ACHN (cell line): ENCODE results near the gene PIGP.
"Not testable (repeated sequence)": the region's sequence is repeated elsewhere in the genome, so short reads cannot be mapped to it uniquely, and the experiment has no call there.

Experiments used
- DNase-seq: peaks from one replicate; pipeline ENCODE4 v3.0.0-alpha.2; 2015
- in situ Hi-C: cut with HindIII; loops from 2 replicates; pipeline ENCODE4 v1.10.0; 2017; ENCODE audit warnings: low sequenced_read_pairs, low pct_ligation_motif_present, low pct_unique_long_range_greater_than_20kb

PIGP gene

DNA sequence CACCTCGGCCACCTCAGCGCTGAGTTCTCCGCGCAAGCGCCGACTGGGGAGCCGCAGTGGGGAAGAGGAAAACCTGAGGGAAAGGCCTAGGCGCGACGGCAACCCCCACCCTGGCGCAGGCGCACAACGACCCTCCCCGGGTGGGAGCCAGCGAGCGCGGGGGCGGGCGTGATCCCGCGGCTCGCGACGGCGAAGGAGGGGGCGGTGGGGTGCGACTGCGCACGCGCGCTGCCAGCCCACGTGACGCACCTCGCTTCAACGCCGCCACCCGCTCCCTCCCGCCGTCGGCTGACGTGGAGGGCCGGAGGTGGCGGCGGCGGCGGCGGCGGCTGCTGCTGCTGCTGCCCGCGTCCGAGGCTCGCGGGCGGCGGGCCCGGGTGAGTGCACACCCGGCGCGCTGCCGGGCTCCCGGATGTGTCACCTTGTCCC lies at the start of gene PIGP, which contains the start of gene TTC3:
TSS of gene PIGP (minus strand) at position 84 of the 429 bp plus-strand sequence. CDS start 556 bp downstream, outside the sequence.
TSS of gene TTC3 (plus strand) at position 267 of the 429 bp plus-strand sequence. CDS start 14,004 bp downstream, outside the sequence.
- in situ Hi-C loops: no loop called here
- peak; percentile 90 for DNase-seq

DNA sequence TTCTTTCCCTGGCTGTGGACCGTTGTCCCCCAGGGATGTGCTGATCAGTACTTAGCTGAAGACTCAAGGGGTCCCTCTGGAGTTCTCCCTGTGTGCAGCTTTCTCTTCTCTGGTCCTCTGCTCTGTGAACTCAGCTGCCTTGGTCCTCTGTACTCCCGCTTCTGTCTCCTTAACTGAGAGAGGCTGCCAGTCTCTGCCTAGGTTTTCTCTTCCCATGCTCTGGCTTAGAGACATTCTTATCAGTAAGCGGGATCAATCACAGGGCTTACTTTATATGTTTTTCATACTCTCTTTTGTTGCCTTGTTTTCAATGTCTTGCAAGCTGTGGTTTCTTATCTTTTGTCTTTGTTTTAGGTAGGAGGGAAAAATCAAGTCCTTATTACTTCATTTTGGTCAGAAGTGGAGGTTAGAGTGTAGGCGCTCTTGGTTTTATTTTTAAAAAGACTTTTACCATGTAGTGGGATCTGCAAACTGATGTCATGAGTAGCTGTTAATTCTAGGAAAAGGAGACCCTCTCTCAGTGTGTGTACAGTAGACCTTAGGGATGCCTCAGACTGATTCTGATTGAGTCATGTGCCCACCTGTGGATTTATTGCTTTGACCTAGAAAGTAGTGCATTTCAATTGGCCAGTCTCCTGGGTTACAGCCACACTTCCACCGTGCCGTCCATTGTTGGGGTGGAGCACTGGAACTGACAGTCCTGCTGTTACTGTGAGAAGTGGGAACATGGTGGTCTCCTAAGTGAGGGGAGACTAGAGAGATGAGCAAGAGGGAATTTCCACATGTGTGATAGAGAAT lies 46.7 kb upstream of the PIGP start:
- in situ Hi-C loops: no loop called here
- DNase-seq: no peak

DNA sequence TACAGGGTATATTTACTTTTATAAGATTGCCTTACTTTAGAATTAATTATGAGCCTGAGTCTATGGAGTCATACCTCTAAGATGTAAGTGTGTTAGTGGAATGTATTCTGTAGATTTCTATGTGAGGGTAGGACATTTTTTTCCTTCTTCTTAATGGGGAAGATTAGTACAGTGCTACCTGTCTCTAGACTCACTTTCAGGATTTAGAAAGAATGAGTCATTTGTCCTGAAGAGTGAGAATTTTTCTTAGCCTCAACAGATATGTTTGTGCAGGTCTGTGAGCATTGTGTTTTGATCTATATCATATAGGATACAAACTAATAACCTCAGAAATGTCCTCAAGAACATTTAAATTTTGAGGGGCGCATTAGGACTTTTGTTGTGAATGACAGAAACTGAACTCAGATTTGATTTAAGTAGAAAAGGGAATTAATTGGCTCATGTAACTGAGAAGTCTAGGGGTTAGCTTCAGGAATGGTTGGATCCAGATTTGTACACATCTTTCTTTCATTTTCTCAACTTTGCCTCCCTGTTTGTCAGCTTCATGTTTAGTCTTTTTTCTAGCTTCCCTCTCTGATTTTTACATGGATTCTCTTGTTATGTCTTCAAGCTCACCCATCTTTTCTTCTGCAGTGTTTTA lies 45.4 kb upstream of the PIGP start:
- DNase-seq: no peak
- in situ Hi-C loops: no loop called here

DNA sequence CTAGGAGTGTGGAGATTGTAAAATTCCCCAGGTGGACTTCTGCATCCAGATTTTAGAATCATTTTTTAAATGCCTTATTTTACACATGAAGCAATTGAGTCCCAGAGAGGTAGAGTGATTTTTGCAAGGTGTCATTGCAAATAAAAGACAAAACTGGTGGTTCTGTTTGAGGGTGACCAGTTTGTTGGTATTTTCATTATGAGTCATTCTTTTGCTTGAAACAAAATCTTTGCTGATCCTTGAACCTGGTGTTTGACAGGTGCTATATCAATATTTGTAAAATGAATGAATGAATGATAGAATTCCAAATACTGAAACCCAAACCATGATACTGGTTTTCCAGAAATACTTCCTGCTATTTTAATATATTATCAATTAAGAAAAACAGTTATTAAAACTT lies 44.3 kb upstream of the PIGP start:
- in situ Hi-C loops: no loop called here
- no peak for DNase-seq

DNA sequence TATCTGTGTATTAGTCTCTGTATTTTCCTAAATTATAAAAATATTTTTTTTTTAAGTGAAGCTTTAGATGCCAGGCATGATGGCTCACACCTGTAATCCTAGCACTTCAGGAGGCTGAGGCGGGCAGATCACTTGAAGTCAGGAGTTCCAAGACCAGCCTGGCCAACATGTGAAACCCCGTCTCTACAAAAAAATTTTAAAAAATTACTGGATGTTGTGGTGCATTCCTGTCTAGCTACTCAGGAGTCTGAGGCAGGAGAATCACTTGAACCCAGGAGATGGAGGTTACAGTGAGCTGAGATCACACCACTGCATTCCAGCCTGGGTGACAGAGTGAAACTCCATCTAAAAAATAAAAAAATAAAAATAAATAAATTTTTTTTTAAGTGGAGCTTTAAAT lies 43.6 kb upstream of the PIGP start:
- DNase-seq: not testable (repeated sequence)

DNA sequence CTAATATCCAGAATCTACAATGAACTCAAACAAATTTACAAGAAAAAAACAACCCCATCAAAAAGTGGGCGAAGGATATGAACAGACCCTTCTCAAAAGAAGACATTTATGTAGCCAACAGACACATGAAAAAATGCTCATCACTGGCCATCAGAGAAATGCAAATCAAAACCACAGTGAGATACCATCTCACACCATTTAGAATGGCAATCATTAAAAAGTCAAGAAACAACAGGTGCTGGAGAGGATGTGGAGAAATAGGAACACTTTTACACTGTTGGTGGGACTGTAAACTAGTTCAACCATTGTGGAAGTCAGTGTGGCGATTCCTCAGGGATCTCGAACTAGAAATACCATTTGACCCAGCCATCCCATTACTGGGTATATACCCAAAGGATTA lies 41.4 kb upstream of the PIGP start:
- in situ Hi-C loops, DNase-seq: not testable (repeated sequence)

More for the DNA sequence above, 43.6 kb upstream of the PIGP start:
- in situ Hi-C loops: not testable (repeated sequence)

DNA sequence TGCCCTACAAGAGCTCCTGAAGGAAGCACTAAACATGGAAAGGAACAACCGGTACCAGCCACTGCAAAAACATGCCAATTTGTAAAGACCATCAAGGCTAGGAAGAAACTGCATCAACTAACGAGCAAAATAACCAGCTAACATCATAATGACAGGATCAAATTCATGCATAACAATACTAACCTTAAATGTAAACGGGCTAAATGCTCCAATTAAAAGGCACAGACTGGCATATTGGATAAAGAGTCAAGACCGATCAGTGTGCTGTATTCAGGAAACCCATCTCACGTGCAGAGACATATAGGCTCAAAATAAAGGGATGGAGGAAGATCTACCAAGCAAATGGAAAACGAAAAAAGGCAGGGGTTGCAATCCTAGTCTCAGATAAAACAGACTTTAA lies 38.2 kb upstream of the PIGP start:
- DNase-seq: not testable (repeated sequence)

DNA sequence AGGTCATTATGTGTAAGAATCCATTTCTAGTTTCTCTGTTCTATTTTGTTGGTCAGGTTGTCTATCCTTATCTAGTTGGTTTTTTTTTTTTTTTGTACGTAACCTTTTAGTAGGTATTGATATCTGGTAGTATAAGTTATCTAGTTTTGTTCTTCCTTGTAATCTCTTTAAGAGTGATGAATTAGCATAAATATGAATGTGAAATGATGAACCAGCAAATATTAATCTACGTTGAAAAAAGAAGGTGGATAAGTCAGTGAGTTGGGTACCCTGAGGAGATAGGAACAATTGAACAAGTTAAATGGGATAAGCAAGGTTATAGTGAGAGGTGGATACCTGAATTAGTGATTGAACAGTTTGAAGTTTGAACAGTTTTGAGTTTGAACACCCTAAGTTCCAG lies 34.1 kb upstream of the PIGP start:
- no peak for DNase-seq
- in situ Hi-C loops: no loop called here

More for the DNA sequence above, 38.2 kb upstream of the PIGP start:
- in situ Hi-C loops: not testable (repeated sequence)

DNA sequence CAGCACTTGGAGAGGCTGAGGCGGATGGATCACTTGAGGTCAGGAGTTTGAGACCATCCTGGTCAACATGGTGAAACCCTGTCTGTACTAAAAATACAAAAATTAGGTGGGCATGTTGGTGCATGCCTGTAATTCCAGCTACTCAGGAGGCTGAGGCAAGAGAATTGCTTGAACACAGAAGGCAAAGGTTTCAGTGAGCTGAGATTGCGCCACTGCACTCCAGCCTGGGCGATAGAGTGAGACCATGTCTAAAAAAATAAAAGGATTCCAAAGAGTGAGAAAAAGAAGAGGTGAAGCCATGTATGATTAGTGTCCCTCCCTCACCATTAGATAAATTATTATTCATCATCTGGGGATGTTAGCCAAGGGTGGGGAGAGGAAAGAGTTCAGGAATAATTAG lies 29.9 kb upstream of the PIGP start:
- DNase-seq, in situ Hi-C loops: not testable (repeated sequence)

DNA sequence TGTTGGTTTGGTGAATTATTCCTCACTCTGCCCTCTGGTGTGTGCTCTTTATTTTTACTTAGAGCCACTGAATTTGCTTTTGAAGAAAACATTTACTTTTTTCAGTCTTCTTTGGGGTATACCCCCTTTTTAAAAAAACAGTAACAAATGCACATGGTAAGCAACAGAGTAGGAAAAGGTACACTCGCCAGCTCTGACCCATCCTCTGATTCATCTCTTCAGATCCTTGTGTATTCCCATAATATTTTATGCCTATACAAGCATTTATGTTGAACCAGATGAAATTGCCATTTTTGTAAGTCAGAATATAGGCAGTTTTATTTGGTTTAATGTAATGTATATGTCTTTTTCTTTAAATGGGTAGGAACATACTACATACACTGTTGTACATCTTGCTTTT lies 28.5 kb upstream of the PIGP start:
- no peak for DNase-seq
- in situ Hi-C loops: no loop called here

DNA sequence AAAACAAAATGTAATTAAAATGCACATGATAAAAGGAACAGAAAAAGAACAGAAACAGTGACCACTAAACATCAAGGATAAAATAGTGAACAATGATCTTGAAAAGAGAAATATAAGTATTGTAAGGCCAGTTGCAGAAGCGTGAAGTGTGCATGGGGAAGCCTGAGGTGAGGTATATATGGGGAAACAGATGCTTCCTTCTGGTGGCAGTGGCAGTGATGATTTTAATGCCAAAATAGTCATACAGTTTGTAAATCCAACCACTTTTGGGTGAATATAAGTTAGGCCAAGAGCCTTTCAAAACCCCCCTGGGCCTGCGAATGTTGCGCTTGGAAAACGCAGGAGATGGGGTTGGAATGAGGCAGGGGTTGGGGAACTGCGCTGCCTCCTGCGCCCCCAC lies 27.4 kb upstream of the PIGP start:
- in situ Hi-C loops: no loop called here
- DNase-seq: no peak

DNA sequence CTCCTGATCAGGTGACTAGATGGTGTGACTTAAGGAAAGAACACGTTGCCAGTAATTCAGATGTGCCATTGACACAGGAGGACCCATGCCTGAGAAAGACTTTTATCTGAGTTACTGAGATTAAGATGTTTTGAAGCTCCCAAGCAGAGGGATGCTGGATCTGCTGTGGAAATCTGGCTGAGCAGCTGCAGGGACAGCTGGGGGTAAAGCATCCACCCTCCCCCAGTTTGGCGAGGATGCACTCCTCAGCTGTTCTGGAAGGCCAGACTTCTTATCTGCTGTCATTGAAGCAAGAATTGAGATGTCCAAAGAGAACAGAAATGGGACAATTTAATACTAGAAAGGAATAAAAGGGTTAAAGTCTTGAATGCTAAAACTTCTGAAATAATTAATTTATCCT lies 25.9 kb upstream of the PIGP start:
- in situ Hi-C loops: no loop called here
- no peak for DNase-seq

DNA sequence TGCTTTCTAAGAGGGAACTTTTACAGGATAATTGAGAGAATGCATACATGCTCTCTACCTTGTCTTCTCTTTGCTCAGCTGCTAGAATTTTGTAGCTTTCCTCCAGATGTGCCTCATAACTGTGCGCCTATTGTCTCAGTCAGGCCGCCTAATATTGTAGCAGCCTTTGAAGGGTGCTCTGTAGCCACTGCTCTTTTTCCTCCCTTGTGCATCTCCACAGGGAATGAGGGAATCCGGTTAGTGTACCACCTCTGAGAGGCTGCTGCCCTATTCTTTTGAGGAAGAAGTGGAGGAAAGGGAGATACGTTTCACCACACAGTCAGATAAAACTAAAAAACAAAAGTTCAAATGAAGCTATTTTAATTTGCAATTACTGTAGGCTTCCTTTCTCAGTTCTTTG lies 22.9 kb upstream of the PIGP start:
- DNase-seq: no peak
- in situ Hi-C loops: no loop called here

DNA sequence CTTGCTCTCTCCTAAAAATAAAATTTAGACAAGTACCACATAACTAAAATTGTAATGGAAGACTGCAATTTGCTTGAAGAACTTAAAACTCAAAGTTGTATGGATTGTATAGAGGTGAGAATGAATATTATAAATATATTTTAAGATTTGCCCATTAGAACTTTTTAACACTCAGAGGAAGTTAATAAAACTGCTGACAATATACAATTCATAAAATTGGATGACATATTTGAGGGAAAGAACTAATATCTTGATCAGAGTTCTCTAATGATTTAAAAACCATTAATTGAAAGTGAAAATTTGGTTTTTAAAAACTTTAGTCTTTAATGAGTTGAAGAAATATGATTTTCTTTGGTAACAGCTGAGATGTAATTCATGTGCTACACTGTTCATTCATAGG lies 21.1 kb upstream of the PIGP start:
- no peak for DNase-seq
- in situ Hi-C loops: no loop called here

DNA sequence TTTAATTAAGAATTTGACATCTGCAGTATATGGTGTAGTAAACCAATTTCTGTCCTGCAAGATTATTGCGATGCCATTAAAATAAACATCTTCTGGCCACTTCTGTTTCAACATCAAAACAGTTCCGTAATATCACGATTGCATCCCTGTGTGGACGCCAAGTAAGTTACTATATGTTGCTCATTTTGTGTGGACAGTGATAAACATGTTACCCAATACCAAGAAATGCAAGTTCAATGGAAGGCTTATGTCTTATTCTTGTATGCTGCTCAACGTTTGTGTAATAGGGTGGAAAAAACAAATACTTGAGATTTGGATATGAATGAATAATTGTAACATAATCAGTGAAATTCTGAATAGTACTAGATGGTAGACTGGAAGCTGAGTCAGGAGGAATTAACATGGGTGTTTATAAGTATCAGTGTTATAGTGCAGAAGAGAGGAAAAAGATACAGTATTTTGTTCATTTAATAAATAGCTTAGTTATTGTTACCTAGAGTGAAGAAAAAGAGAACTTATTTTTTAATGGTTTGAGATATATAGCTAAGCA lies 15.4 kb upstream of the PIGP start:
- DNase-seq: no peak
- in situ Hi-C loops: no loop called here

DNA sequence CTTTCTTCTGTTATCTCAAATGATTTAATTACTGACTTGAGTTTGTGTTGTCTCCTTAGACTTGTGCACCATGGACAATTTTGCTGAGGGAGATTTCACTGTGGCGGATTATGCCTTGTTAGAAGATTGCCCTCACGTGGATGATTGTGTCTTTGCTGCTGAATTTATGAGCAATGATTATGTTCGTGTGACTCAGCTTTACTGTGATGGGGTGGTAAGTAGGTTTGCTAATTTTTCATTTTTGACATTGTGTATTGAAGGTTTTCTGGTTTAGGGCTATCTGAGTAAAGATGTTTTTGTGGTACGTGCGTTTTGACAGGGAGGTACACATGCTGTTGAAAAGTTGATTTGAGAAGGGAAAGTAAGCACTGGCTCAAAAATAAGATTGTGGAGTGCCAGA lies 14.3 kb upstream of the PIGP start:
- in situ Hi-C loops: no loop called here
- peak; percentile 35 for DNase-seq

DNA sequence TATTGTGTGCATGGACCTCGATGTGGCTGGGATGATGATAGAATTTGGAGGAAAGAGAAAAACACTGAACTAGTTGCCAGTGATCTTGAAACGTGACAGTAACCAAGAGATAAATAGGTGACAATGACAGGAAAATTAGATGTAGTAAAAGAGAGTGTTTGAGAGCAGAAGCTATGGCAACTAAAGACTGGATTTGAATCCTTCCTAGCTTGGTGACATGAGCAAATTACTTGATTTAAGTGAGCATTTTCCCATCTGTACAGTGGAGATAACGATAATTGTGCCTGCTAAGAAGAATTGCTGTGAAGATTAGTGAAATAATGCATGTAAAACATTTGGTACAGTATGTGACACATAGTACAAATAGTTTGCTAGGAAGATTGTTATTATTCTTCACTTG lies 12.9 kb upstream of the PIGP start:
- no peak for DNase-seq
- in situ Hi-C loops: no loop called here

DNA sequence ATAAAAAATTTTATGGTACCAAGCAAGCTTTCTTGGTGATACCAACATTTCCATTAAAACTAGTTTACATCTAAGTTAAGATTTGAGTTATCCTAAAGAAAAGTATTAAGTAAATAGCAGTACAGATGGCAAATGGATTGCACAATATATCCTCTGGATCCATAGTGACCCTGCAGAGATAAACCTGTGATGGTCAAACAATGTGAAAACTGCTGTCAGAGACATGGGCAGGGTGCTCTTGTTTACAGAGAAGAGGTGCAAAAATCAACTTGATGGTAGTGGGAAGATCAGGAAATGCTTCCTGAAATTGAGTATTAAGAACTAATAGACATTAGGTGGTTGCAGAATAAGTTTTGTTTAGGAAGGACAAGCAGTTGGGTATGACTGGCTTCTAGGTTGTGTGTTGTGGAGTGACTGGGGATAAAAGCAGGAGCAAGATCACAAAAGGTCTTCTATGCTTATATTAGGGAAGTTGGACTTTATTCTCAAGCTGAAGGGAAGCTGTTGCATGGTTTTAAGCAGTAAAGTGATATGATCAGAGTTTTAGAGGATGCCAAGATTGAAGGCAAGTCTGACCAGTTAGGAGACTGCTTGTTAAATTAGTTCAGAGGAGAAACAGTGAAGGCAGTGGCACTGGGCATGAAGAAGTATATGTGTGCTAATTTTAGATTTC lies 10.1 kb upstream of the PIGP start:
- DNase-seq: no peak
- in situ Hi-C loops: no loop called here

DNA sequence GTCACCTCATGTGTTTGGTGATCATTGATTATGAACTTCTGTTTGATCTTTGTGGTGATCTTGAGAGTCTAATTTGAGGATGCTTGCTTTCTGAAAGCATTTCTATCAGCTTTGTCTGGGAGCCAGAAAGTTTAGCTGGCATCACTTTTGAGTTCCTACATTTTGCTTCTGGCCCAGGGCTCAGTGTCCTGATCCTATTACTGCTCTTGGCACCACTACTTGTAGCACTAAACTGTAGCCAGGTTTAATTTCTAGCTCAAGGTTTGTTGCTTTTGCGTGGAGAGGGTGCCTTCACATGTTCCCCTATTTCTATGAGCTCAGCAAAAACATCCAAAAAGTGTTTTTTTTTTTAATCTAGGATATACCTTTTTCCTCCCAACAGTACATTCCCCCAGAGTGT lies 9.5 kb upstream of the PIGP start:
- in situ Hi-C loops: no loop called here
- DNase-seq: no peak
